Stimulated activated CD8-positive, alpha-beta memory T cell treated with anti-CD3 and anti-CD28 coated beads, Interleukin-7, amount 100 ng/mL, for 4 hours (primary cell): ENCODE data around the gene MMP23B.

Source experiments
- DNase-seq, 2 donors: peaks; one replicate each; pipeline ENCODE4 v3.0.0-alpha.2; 2020; ENCODE audit warnings: low read depth in 2 of 2

MMP23B gene

DNA sequence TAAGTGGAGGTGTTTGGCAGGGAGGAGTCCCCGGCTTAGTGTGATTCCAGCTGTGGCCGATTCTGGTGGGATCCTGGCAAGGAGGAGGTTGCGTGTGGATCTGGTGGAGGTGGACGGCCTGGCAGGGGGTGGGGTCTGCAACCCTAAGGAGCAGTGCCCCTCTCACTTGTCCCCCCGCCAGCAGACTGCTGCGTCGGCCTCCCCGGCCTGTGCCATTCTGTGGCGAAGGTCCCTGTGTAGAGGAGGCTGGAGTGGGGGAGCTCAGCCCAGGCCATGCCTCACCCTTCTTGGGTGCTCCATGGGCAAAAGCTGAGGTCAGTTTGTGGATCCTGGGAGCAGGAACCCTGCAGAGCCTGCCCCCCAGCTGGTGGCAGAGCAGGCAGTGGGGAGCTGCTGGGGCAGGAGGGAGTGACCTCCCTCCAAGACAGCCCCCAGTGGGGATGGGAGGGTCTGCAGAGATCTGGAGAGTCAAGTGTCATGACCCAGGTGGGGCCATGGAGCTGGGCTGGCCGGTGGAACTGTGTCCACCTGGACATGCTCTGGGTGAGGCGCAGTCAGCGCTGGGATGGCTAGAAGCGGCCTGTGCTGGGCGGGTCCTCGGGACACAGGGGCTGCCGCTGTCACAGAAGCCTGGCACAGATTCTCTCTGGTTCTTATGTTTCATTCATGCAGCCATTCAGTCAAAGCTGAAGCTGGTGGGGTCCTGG, 11.4 kb upstream of the MMP23B start:
- no peak for DNase-seq

DNA sequence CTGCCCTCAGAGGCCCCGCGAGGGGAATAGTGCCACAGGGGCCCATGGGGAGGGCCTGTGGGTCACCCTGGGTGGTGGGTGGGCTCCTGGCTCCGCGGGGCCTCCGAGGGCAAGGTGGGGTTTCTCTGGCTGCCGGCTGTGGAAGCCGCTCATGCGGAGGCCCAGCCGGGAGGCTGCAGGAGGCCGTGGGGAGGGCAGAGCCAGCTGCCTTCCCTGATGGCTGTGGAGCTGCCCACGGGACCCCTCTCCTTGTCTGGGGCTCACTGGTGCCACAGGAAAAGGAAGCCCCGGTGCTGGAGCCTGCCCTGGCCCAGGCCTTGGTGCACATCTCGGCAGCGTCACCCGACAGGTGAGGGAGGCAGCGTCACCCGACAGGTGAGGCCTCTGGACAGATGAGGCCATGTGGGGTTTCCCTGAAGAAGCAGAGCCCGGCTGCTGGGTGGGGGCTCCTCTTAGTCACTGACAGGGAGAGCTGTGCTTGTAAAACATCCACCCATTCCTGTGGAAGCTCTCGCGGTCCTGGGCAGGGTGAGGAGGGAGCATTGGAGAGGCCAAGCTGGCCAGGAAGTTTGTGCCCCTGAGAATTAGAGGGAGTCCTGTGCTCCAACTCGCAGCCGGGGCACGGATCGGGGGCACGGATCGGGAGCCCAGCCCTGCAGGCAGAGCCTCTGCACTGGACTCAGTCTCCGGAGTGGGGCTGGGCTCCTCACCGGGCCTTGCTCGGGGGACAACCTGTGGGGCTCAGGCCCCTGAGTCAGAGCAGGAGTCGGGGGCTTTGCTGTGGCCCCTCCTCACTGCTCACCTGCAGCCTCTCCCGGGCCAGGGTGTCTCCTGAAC, 10.6 kb upstream of the MMP23B start:
- no peak for DNase-seq

DNA sequence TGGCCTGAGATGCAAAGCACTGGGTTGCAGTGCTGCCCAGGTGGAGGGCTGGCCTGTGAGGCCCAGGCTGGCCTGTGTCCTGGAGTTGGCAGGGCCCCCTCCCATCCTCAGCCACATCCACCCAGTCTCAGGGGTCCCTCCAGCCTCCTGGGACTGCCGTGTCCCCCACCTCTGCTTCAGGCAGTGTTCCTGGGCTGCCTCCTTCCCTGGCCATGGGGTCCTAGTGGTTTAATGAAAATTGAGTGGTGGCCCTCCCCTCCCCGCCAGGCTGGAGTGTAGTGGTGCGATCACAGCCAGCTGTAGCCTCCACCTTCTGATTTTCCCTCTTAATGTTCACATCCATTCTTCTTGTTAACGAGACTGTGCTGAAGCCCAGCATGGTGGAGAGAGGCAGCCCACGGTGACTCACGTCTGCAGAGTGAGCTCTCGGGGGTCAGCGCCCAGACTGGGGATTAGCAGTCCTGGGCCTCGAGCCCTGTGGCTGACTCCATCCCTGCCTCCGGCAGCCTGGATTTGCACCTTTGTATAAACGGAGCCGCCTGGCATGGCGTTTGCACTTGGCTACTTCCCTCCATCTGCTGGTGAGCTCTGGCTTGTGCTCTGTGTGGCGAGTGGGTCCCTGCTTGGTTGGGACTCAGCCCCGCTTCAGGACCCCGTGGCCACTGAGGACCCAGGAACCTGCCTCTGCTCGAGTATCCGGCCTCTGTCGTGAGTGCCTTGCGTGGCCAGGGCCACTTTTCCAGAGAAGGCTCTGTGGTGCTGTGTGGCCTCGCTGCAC, 9.8 kb upstream of the MMP23B start:
- DNase-seq: no peak

- DNase-seq: no peak
These were observed 9.2 kb upstream of the MMP23B start for GRCh38 chr1:1622788-1623094.

GRCh38 chr1:1623181-1623630, 8.8 kb upstream of the MMP23B start:
- DNase-seq: no peak

DNA sequence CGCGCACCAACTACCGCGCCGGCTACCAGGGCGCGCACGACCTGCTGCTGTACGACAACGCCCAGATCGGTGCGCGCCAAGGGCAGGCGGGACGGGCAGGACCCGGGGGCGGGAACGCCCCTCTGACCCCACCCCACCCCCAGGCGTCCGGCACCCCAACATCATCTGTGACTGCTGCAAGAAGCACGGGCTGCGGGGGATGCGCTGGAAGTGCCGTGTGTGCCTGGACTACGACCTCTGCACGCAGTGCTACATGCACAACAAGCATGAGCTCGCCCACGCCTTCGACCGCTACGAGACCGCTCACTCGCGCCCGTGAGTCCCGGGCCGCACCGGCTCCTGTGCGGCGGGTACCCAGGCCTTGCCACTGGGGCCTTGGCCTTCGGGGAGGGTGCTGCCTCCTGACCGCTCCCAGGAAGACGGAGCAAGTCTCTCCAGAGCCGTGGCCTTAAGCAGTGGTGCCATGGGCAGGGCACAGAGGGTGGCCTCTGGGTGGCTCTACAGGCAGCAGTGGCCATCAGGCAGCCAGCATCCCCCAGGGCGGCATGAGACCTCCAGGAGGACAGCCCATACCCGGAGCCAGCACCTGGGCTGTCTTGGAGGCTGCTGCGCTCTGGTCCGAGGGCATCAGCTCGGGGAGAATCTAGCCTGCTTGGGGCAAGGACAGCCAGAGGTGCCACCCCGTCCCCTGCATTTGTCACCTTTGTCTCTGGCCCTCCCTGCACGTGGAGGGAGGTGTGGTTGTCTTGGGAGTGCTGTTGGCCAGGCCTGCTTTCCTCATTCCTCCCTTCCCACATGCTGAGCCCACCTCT, 8.1 kb upstream of the MMP23B start:
- no peak for DNase-seq

- no peak for DNase-seq
These were observed 7.2 kb upstream of the MMP23B start for GRCh38 chr1:1624443-1625403.

DNA sequence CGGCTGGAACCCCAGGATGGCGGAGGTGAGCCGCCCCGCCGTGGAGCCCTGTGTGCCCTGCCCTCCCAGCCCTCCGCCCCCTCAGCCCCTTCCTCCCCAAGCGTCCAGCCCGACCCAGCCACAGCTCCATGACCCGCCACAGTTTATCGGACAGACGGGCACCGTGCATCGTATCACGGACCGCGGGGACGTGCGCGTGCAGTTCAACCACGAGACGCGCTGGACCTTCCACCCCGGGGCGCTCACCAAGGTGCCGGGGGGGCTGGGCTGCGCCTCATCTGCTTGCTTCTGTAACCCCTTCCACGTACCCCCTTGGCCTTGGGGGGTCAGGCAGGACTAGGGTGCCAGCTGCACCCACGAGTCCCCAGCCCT, 6.6 kb upstream of the MMP23B start:
- DNase-seq: no peak

DNA sequence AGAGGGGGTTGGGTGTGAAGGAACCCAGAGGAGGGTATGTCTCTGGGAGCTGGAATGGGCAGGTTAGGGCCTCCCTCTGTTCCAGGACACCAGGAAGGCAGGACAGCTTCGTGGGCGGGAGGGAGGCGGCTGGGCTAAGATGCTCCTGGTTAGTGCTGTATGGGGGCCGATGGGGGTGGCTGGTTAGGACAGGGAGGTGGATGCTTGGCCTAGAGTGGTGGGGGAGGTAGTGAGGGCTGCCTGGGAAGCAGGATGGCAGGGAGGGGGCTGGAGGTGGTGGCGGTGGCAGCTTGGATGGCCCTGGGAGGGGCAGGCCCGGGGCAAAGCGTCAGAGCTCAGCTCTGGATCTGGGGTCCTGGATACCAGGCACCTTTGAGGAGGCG, 6.2 kb upstream of the MMP23B start:
- DNase-seq: no peak

DNA sequence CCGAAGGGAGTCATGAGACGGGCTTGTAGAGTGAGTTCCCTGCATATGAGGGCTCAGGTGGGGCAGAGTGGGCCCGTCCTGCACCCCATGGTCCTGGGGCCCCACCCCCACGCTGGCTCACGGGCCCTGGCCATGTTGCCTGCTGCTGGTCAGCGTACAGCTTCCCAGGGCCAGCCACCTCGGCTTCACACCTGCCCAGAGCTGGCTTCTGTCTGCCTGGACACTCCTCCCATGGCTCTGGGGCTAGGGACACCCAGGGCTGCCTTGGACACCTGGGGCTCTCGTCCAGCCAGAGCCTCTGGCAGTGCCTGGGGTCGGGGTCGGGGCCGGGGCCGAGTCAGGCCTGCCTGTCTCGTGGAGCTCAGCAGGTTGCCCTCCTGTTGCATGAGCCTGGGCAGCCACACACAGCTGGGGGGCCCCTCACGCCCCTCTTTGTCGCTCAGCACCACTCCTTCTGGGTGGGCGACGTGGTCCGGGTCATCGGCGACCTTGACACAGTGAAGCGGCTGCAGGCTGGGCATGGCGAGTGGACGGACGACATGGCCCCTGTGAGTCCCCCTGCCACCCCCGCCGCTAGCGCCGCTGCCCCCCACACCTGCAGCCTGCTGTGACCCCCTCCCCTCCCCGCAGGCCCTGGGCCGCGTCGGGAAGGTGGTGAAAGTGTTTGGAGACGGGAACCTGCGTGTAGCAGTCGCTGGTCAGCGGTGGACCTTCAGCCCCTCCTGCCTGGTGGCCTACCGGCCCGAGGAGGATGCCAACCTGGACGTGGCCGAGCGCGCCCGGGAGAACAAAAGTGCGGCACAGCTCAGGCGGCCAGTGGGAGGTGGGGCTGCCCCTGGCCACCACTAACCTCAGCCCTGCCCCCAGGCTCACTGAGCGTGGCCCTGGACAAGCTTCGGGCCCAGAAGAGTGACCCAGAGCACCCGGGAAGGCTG, 5.5 kb upstream of the MMP23B start:
- DNase-seq: no peak

DNA sequence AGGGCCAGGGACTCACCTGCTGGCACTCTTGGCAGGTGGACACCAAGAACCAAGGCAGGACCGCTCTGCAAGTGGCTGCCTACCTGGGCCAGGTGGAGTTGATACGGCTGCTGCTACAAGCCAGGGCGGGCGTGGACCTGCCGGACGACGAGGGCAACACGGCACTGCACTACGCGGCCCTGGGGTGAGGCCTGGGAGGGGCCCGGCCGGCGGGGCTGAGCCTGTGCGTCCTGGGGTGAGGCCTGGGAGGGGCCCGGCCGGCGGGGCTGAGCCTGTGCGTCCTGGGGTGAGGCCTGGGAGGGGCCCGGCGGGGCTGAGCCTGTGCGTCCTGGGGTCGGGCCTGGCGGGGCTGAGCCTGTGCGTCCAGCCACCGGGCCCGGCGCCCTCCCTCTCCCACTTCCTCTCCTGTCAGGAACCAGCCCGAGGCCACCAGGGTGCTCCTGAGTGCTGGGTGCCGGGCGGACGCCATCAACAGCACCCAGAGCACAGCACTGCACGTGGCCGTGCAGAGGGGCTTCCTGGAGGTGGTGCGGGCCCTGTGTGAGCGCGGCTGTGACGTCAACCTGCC, 4.6 kb upstream of the MMP23B start:
- DNase-seq: no peak

DNA sequence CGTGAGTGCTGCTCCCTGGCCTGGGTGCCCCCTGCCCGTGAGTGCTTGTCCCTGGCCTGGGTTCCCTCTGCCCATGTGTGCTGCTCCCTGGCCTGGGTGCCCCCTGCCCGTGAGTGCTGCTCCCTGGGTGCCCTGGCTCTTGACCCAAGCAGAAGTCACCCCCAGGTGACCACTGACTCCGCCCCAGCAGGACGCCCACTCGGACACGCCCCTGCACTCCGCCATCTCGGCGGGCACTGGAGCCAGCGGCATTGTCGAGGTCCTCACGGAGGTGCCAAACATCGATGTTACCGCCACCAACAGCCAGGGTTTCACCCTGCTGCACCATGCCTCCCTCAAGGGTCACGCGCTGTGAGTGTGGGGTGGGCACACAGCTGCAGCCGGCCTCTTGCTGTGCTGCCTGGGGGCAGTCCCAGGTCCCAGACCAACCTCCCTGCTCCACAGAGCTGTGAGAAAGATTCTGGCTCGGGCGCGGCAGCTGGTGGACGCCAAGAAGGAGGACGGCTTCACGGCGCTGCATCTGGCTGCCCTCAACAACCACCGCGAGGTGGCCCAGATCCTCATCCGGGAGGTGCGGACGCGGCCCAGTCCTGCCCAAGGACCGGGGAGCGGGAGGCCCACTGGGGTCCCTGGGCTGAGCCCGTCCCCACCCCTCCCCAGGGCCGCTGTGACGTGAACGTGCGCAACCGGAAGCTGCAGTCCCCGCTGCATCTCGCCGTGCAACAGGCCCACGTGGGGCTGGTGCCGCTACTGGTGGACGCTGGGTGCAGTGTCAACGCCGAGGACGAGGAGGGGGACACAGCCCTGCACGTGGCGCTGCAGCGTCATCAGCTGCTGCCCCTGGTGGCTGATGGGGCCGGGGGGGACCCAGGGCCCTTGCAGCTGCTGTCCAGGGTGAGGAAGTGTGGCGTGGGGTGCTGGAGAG, 3.9 kb upstream of the MMP23B start:
- DNase-seq: no peak

DNA sequence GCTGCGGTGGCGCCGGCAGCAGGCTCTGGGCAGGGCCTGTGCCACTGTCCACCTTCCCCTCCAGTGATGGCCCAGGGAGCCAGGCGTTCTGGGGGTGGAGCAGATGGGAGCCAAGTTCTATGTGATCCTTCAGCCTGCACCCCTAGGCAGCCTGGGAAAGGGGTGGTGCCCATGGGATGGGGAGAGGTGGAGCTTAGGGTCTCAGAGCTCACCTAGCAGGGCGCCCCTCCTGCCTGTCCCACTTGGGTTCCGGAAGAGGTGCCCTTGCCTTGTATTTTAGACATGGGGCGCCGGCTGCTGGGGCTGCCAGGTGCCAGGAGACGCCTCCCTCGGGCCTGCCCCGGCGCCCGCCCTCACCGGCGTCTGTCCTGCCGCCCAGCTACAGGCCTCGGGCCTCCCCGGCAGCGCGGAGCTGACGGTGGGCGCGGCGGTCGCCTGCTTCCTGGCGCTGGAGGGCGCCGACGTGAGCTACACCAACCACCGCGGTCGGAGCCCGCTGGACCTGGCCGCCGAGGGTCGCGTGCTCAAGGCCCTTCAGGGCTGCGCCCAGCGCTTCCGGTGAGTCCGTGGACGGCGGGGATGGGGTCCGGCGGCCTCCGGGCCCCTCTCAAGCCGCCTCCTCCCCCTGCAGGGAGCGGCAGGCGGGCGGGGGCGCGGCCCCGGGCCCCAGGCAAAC, 3.1 kb upstream of the MMP23B start:
- DNase-seq: peak in 1 of 2 donors; percentile 27

DNA sequence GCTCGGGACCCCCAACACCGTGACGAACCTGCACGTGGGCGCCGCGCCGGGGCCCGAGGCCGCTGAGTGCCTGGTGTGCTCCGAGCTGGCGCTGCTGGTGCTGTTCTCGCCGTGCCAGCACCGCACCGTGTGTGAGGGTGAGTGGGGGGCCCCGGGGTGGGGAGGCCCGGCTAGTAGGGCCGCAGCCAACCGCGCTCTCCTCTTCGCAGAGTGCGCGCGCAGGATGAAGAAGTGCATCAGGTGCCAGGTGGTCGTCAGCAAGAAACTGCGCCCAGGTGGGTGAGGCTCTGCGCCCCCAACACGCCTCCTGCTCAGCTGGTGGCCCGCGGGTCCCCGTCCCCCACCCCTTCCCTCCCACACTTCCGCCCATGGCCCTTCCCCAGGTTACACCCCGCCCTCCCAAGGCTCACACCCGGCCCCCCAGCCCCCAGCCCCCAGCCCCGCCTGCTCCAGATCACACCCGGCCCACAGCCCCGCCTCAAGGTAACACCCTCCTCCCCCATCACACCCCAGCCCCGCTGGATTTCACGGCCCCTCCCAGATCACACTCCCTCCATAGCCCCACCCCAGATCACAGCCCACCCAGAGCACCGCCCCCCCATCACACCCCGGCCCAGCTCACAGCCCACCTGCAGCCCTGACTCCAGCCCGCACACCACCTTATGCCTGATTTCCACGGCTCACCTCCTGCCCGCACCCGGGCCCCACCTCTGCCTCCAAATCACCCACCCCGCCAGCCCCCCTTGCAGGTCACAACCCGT, 2.4 kb upstream of the MMP23B start:
- peak; percentile 75 to 82 for DNase-seq

GRCh38 chr1:1630191-1630964, 1.6 kb upstream of the MMP23B start:
- peak; percentile 87 to 95 for DNase-seq
